HG03469 (cell line): ENCODE results near the gene ZNF385B.

ENCODE experiments used
- ATAC-seq: cut with Tn5 transposase; IDR thresholded peaks from one replicate; pipeline ENCODE4 v1.9.1; 2021; ENCODE audit warnings: mild to moderate bottlenecking, moderate library complexity, moderate number of reproducible peaks; ENCODE audit not compliant: unreplicated experiment

Gene ZNF385B

DNA sequence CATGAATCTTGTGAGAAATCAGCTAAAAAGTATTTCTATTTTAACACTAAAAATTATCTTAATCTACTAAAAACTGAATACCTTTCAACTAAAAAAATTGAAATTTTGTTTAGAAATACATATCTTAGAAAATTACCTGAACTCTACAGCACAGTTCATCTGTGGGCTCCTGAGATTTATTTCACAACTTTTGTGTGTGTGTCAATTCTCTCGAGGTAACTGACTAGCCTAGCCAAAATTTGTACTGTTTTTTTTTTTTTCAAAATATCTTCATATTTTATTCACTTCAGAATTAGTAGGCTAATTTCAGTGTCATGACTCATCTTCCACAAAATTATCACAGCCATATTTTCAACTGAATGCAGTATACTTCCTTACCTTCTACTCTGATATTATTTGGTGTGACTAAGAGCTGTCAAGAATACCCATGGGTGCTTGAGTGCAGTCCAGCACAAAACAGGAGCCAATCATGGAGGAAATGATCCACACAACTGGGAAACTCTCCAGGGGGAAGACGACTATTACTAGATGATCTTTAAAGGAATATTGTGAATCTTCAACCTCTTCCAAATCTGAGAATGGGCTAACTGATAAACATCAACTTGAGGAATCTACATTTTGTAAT lies 174.6 kb downstream of the ZNF385B start:
- no peak for ATAC-seq

DNA sequence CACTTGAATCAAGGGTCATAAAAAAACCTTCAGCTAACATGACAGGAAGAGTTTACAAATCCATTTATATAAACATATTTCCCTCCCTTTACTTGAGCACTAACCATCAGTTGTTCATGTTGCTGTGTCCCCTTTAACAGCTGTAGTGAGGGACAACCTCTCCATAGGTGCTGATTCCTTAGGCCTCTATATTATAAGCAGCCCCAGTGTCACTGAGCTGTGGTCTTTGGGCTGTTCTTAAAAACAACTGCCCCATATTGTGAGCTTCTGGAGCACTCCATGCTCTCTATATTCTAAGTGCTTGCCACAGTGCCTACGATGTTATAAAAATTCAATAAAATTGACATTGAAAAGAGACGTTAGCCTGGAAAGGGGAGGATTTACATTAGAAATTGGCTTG lies 175.3 kb downstream of the ZNF385B start:
- ATAC-seq: no peak

DNA sequence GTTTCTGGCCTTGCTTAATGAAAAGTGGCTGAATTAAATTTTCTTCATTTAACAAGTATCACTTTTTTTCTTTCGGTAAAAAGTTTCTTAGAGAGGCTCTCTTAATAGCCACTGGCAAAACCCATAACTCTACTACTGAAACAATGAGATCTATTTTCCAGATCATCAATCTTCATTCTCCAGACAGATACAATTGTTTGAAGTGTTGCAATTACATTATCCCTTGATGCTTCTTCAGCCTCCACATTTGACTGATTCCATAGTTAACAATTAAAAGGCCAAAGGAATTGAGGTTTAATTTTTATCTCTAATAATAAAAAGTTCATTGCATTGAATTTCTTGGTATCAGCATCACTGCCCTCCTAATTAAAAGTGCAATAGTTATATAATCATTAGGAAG lies 176.3 kb downstream of the ZNF385B start:
- no peak for ATAC-seq

DNA sequence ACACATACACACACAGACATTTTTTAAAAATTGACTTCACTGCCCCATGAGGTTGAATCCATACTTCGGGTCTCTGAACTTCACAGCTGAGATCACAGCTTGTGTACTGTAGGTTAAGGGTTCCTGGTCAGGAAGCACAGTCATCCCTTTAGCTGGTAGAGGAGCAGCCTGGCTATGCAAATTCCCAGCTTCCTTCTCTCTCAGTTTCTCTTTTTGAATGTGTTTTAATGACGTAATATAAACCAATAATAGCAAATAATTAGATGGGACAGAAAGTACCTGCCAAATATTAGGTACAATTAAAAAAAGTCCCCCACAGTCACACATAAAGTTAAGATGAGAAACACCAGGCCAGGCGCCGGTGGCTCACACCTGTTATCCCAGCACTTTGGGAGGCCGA lies 178.7 kb downstream of the ZNF385B start:
- ATAC-seq: peak; percentile 44

DNA sequence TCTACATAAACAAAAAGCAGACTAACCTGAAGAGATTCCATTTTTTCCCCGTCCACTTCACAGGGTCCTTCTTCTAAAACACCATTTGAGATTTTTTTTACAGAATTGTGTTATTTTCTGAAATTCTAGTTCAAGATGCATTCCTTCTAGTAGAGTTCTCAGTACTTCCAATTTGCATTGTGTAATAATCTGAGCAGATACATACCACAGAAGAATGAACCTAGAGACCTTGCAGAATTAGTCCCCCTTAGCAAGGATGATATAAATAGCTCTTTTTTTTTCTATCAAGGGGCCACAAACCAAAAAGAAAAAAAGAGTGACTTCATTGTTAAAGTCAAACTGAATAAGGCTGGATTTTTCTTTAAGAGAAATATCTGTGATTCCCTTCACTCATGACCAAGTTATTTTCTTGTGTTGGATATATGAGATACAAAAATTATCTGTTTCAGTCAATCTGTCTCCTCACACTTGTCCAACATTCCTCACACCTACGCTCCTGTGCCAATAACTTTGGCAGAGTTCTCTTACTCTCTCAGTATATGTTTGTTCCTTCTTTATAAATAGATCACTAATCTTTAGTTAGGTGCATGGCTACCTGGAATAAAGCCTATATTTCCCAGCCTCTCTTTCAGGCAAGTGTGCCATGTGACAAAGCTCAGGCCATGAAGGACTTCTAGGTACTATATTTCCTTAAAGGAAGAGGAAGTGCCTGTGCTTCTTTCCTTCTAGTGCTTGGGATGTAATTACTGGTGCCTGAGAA lies 183.5 kb downstream of the ZNF385B start:
- no peak for ATAC-seq

DNA sequence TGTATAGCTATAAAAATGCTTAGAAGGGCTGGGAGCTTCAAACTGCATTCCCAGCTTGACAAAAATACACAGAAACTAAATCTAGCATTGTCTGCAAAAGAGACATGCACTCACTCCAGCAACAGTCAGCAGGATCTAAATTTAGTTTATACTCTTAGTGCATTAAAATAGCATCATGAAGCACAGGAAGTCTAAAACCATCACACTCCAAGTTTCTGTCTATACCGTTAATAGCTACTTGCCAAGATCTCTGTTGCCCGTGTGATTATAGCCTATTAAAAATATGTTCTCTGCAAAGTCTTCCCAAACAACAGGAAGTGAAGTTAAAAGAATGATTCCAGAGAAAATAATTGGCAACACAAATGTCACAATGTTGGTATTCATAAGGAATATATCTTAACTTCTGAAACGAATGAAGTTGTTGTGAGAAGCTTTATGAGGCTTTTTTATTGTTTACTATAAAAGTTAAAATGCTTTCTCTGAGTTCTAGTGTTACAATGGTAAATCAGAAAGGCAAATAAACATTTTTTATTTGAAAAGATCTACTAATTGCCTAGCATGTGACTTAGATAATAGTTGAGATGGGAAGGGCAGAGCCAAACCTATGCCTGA lies 184.2 kb downstream of the ZNF385B start:
- no peak for ATAC-seq

DNA sequence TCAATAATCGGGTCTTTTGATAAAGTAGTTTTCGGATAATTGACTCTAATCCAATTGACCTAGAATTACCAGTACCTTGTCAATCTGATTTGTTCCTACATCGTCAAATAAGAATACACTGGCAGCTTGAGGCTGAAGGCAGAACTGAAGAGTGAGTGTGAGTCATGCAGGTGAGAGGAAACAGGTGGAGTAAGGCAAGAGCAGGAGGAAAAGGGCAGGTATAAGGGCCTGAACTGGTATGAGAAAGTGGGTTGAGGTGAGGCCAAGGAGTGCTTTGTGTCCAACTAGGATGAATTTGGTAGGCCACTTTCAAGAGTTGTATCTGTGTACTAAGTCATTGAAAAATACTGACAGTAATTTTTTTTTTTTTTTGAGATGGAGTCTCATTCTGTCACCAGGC lies 186.0 kb downstream of the ZNF385B start:
- ATAC-seq: no peak

DNA sequence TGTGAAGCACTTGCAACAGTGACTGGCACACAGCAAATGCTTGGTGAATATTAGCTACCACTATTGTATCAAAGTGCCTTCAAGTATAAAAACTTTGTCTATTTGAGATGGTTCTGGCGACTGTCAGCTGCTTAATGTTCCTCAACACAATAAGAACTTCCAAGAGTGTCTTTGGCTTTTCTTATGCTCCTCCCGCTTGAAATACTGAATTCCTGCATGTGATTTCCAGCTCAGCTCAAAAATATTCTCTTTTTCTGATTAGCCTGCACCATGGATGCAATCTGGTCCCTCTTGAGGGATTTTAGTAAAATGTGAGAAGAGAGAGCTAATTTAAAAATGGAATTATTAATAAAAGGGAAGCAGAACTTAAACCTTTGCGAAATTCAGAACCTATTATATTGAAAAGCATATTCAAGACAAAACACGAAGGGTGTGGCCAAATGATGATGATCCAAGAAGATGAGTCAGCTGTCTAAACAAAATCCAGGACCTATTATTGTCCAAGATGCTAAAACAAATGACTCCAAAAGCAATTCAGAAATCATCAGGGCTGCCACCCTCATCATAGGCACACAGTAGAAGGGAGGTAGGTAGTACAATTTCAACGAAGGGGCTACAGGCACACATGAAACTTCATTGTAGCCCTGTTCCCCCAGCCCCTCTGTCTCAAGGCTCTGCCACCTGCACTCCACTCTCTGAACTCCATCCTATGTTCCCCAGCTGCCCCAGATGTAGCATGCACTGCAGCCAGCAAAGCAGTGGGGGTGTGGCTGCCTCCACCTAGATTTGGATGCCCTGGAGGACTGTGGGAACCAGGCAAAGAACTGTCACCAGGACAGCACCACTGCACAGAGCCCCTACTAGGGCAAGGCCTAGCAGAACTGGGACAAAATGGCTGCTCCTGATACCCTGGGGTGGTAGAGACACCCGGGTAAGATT lies 190.1 kb downstream of the ZNF385B start:
- no peak for ATAC-seq

DNA sequence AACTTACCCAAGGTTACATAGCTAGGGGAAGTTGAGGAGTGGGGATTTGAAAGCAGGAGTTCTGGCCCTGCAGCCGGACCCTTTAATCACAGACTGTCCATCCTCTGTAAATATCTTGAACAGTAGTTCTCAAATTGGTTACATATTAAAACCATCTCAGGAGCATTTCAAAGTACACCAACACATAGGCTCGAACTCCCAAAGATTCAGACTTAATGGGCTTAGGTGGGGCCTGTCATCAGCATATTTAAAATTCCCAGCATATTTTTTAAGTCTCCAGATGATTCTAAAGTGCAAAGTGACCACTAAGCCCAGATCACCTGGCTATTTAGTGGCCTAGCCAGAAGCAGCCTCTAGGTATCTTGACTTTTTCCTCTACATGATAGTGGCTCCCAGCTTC lies 192.2 kb downstream of the ZNF385B start:
- ATAC-seq: no peak

DNA sequence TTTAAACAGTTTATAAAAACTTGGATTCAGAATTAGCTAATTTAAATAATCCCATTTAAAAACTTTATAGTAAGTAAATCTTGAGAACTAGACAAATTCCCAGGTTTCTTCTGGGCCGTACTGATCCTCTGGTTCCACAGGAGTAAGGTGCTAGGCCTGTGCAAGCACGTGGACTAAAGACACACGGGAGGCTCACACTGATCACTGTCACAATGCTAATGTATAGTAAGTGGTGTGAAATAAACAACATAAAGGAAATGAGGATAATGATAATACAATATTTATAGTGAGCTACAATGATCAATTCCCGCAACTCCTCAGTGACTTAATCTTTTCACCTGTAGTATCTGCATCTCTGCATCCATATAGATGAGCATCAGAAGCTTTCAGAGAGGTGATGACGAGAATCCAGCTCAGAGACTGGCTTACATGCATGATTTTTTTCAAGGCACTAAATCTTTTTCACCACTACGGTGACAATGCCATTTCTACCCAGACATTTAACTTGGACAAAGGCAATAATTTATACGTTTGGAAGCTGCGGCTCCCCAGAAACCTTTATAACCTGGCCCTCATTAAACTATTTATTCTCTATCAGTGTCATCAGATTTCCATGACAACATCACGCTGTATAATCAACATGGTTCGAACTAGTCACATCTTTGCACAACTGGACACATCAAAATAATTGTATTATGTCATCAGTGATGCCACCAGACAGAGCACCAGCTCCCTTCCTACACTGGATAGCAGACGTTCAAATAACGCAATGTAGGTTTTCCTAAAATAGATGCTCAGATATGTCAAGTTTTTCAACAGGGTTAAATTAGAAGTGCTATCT lies 196.2 kb downstream of the ZNF385B start:
- ATAC-seq: no peak

DNA sequence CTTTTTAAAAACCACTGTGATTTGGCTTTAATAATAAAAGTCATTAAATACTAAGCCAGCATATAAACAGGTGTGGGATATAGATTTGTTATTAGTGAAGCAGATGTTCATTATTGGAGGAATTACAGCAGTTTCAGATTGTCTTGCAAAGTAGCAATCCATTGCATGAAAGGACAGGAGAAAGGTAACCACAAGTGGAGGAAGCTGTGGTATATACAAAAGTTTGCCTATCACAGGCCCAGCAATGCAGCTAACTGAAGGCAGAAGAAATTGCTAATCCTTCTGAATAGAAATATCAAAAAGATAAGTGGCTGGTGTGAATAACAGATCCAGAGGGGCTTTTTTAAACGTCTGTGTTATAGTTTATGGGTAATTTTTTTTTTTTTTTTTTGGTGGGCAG lies 199.4 kb downstream of the ZNF385B start:
- ATAC-seq: no peak

DNA sequence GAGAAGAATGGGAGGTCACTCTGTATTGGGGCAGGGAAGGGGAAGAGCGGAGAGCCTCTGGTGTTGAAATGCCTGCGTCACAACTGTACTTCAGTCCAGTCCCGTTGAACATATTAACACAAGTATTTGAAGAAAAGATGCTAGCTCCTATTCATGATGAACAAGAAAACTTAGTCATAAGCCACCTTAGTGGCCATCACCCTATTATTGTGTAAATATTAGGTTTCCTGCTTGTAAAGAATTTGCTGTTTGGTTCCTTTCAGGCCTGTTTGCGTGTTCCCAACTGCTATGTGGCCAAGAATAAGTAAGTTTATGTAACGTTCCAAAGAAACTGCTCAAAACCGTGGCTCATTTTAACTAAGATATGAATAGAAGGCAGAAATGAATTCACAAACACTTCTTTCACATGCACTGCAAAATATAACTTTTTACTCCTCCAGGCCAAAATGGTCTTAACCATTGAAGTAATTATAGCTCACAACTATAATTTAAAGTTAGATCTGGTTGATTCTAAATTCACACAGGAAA lies 204.3 kb downstream of the ZNF385B start:
- no peak for ATAC-seq

DNA sequence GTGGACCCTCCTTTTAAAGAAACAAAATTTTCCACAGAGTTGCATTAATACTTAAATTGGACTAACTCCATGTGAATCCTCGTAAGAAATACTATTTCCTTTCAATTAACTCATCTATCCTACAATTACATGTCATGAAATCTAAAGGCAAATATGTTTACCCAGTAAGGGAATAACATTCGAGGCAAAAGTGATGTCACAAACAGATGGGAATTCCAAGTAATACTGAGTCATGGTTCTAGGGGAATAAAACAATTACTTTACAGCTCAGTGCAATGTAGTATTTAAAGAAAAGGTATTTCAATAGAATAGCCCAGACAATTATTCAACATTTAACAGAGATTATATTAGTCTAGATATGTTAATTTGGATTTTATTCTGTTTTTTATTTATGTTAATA lies 205.8 kb downstream of the ZNF385B start:
- ATAC-seq: no peak

DNA sequence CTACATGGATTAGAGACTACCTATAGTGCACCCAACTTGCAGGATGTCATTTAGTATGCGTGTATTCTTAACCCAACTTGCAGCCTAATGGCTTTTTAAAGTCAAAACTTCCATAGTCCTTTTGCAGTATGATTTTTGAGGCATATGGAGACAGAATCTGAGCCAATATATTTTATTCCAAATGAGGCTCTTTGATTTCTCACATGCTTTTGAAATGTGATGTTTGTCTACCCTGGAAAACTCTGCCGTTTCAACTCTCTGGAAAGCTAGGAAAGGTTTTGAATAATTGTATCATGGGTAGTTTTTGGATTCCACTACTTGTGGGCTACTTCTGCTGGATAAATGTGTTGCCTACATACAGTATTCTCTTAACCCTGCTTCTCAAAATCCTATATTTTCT lies 206.6 kb downstream of the ZNF385B start:
- no peak for ATAC-seq

DNA sequence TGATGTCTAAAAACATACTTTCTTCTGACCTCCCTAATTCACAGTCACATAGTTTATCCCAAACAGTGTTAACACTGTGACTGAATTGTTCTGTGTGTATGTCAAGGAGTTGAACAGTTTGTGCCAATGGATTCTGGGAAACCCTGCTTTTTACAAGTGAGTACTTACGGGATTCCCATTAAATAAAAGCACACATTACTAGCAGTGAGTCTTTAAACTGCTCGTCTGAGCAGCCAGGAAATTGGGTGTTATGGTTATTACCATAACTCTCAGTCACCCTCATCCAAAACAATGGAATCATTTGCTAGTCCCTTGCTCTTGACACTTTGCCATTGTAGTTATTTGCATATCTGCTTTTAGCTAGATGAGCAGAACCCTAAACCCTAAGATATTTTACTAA lies 209.1 kb downstream of the ZNF385B start:
- ATAC-seq: no peak

DNA sequence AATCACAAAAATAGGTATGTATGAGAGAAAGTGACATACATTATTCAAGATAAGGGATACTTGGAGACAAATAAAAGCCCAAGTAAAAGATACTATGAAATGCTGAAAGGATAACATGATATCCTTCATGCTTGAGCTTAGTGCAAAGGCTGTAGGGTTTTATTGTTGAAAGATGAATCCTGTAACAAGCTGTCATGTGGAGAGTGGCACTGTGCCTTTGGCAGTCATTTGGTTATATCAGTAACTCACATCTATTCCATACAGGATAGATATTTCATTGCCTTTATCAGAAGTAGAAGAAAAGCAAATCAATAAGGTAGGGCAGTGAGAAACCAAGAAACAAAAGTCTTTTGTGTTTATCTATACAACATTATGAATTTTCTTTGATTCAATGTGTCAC lies 211.0 kb downstream of the ZNF385B start:
- ATAC-seq: no peak

DNA sequence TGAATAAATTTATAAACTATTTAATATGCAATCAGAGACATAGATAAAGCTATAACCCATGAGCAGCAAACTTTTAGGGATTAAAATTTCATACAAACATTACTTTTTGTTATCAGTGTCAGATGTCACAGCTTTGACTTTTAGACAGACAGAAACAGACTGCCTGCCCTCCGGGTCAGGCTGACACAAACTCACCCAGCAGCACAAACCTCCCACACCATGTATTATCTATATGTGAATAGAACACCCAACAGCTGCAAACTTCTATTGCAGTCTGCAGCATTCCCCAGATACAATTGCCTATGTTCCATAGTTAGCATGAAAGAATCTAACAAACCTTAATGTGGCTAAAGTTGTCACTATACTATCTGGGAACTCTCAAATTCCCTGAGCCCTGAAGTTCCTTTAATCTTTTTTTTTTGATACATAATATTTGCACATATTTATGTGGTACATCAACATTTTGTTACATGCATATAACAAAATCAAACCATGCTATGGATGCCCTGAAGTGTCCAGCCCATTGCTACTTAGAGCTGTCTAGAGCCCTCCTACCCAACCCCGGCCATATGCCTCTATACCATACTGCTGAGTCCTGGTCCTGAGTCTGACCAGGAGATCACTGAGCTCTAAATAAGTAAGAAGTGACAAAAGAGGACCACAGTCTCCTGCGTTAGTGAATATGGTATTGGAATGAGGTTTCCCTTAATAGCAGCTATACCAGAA lies 214.4 kb downstream of the ZNF385B start:
- no peak for ATAC-seq

DNA sequence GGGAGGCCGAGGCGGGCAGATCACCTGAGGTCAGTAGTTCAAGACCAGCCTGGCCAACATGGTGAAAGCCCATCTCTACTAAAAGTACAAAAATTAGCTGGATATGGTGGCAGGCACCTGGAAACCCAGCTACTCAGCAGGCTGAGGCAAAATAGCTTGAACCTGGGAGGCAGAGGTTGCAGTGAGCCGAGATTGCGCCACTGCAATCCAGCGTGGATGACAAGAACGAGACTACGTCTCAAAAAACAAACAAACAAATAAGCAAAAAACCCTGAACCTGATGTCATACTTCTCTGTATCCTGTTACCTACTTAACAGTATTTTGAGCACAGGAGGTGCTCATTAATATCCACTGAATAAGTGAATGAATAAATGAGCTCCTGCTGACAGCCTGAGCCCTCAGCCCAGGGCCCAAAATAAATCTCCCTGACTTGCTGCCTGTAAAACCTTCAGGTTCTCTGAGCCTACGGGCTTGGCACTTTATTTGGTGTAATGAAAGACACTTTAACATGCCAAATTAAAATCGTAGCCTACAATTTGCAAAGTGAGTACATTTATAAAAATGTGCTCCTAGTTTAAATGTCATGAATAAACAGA lies 215.1 kb downstream of the ZNF385B start:
- ATAC-seq: no peak

DNA sequence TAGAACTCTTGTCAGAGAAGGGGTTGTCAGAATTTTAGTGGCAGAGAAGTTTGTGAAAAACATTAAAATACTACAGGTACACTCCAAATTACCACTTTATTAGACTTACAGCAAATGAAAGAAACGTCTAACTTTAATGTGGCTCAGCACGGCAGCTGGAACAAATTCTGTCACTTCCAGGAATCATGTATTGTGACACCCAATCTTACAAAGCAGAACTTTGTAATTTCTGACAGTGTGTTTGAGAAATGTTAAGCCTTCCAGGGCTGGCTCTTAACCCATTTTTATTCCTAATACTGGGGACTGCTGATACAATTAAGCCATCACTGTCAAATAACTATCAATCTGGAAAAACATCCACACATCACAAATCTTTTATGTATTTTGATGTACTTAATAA lies 216.4 kb downstream of the ZNF385B start:
- ATAC-seq: no peak
